Ectodermal cell (in vitro differentiated cells): ENCODE results near the gene KRTCAP2.
A peak's percentile ranks its signal among the peaks of the same experiment; 100 is the strongest.
"Not testable (repeated sequence)": the region's sequence is repeated elsewhere in the genome, so short reads cannot be mapped to it uniquely, and the experiment has no call there.

Source experiments
- H3K27ac ChIP-seq: 2 replicates; pipeline ENCODE4 v1.7.0; 2013; ENCODE audit warnings: mild to moderate bottlenecking, low read depth, low read length; ENCODE audit not compliant: insufficient read depth, poor library complexity, severe bottlenecking
- H3K27me3 ChIP-seq: 2 replicates; pipeline ENCODE4 v1.7.0; 2013; ENCODE audit warnings: mild to moderate bottlenecking, low read length; ENCODE audit not compliant: insufficient read depth, control insufficient read depth, poor library complexity, severe bottlenecking
- H3K36me3 ChIP-seq: one replicate; pipeline ENCODE4 v1.7.0; 2013; ENCODE audit warnings: low read length; ENCODE audit not compliant: control insufficient read depth, insufficient read depth
- H3K4me1 ChIP-seq: one replicate; pipeline ENCODE4 v1.7.0; 2013; ENCODE audit warnings: low read length; ENCODE audit not compliant: control insufficient read depth, insufficient read depth
- H3K4me3 ChIP-seq: 2 replicates; pipeline ENCODE4 v1.7.0; 2013; ENCODE audit warnings: low read depth, low read length, control low read depth; ENCODE audit not compliant: insufficient read depth
- H3K9me3 ChIP-seq: 2 replicates; pipeline ENCODE4 v1.7.0; 2013; ENCODE audit warnings: mild to moderate bottlenecking, low read length, moderate library complexity; ENCODE audit not compliant: control insufficient read depth
- WGBS, 2 experiments: methylation state at CpG; one replicate each; pipeline ENCODE4 v1.1.7; 2013; ENCODE audit warnings: missing lambda C conversion rate in 2 of 2; 5-methylcytosine and 5-hydroxymethylcytosine counted together

Gene KRTCAP2

GRCh38 chr1:155198547-155198906, 25.4 kb upstream of the KRTCAP2 start:
- no peaks in the 10 kb centered on the region for H3K9me3 ChIP-seq
- H3K27ac ChIP-seq, result no peak overlapping the region
- whole genome bisulfite sequencing, 2 experiments, result 96 to 98% methylated on average over 3 of the region's 3 CpGs
- H3K36me3 ChIP-seq, result peaks cover 58% of the 10 kb centered on the region
- no peaks in the 10 kb centered on the region for H3K27me3 ChIP-seq
- H3K4me3 ChIP-seq, result no peak overlapping the region
- peaks cover 24% of the 10 kb centered on the region for H3K4me1 ChIP-seq

- H3K4me1 ChIP-seq, result peaks cover 27% of the 10 kb centered on the region
- H3K27me3 ChIP-seq, result no peaks in the 10 kb centered on the region
- peaks cover 58% of the 10 kb centered on the region for H3K36me3 ChIP-seq
- H3K9me3 ChIP-seq, result no peaks in the 10 kb centered on the region
- peak overlapping the region; percentile 16 for H3K4me3 ChIP-seq
- no peak overlapping the region for H3K27ac ChIP-seq
- 94 to 96% methylated on average over 15 of the region's 15 CpGs for WGBS, 2 experiments
Observed at GRCh38 chr1:155197901-155198546, 24.9 kb upstream of the KRTCAP2 start.

- Histone ChIP-seq H3K36me3 (peaks cover 49% of the 10 kb centered on the region), H3K4me3 (peak overlapping the region; percentile 94), H3K27ac (peak overlapping the region; percentile 99), H3K4me1 (peaks cover 33% of the 10 kb centered on the region), H3K9me3 (no peaks in the 10 kb centered on the region), H3K27me3 (no peaks in the 10 kb centered on the region)
- WGBS, 2 experiments, result 81 to 83% methylated on average over 20 of the region's 20 CpGs
Observed at GRCh38 chr1:155196893-155197638, 24.0 kb upstream of the KRTCAP2 start.

GRCh38 chr1:155196103-155196892, 23.2 kb upstream of the KRTCAP2 start:
- whole genome bisulfite sequencing, 2 experiments, result 7 to 10% methylated on average over 6 of the region's 6 CpGs
- Histone ChIP-seq H3K27me3 (no peaks in the 10 kb centered on the region), H3K4me1 (peaks cover 33% of the 10 kb centered on the region), H3K27ac (peak overlapping the region; percentile 99), H3K9me3 (no peaks in the 10 kb centered on the region), H3K36me3 (peaks cover 41% of the 10 kb centered on the region), H3K4me3 (peak overlapping the region; percentile 94)

GRCh38 chr1:155195201-155196102, 22.3 kb upstream of the KRTCAP2 start:
- whole genome bisulfite sequencing, 2 experiments, result 1% methylated on average over 27 of the region's 27 CpGs
- Histone ChIP-seq H3K9me3 (no peaks in the 10 kb centered on the region), H3K27me3 (no peaks in the 10 kb centered on the region), H3K36me3 (peaks cover 34% of the 10 kb centered on the region), H3K4me3 (peak overlapping the region; percentile 94), H3K4me1 (peaks cover 33% of the 10 kb centered on the region), H3K27ac (peak overlapping the region; percentile 99)

- Histone ChIP-seq H3K27ac (peak overlapping the region; percentile 99), H3K4me1 (peaks cover 33% of the 10 kb centered on the region), H3K36me3 (peaks cover 21% of the 10 kb centered on the region), H3K4me3 (peak overlapping the region; percentile 94)
- H3K27me3 ChIP-seq, H3K9me3 ChIP-seq: not testable (repeated sequence)
- 4% methylated on average over 16 of the region's 16 CpGs for WGBS, 2 experiments
Observed at GRCh38 chr1:155193991-155194240, 20.8 kb upstream of the KRTCAP2 start.

- H3K4me1 ChIP-seq, result peaks cover 29% of the 10 kb centered on the region
- H3K9me3 ChIP-seq, result no peaks in the 10 kb centered on the region
- H3K27me3 ChIP-seq, result no peaks in the 10 kb centered on the region
- 1 to 2% methylated on average over 34 to 38 of the region's 38 CpGs for WGBS, 2 experiments
- peak overlapping the region; percentile 99 for H3K27ac ChIP-seq
- H3K4me3 ChIP-seq, result peak overlapping the region; percentile 94
- H3K36me3 ChIP-seq, result peaks cover 17% of the 10 kb centered on the region
Observed at GRCh38 chr1:155193275-155193990, 20.3 kb upstream of the KRTCAP2 start.

- peak overlapping the region; percentile 68 for H3K27ac ChIP-seq
- no peaks in the 10 kb centered on the region for H3K9me3 ChIP-seq
- H3K36me3 ChIP-seq, result peaks cover 9% of the 10 kb centered on the region
- H3K27me3 ChIP-seq, result no peaks in the 10 kb centered on the region
- H3K4me1 ChIP-seq, result peaks cover 21% of the 10 kb centered on the region
- WGBS, 2 experiments, result 28 to 29% methylated on average over 17 of the region's 20 CpGs
- H3K4me3 ChIP-seq, result peak overlapping the region; percentile 94
Observed at GRCh38 chr1:155192346-155193274, 19.5 kb upstream of the KRTCAP2 start.

- Histone ChIP-seq H3K27me3 (no peaks in the 10 kb centered on the region), H3K4me1 (peaks cover 14% of the 10 kb centered on the region), H3K4me3 (no peak overlapping the region), H3K9me3 (no peaks in the 10 kb centered on the region), H3K27ac (no peak overlapping the region), H3K36me3 (peaks cover 2% of the 10 kb centered on the region)
- WGBS, 2 experiments, result 92 to 93% methylated on average over 17 of the region's 17 CpGs
Observed at GRCh38 chr1:155191904-155192303, 18.8 kb upstream of the KRTCAP2 start.
